ENCODE data around the gene PXDN. TPM values are rescaled to one million over a fixed set of nuclear protein-coding genes. Genes with fewer than 3 reads are reported as not detected.

PXDN gene
- total and polyA plus RNA-seq, 10 of the 15 experiments (the other 5 are each of a cell fraction or from before 2014, with no cell fraction given) = 0.12 to 0.69 (median 0.23) TPM; not detected in 5

DNA sequence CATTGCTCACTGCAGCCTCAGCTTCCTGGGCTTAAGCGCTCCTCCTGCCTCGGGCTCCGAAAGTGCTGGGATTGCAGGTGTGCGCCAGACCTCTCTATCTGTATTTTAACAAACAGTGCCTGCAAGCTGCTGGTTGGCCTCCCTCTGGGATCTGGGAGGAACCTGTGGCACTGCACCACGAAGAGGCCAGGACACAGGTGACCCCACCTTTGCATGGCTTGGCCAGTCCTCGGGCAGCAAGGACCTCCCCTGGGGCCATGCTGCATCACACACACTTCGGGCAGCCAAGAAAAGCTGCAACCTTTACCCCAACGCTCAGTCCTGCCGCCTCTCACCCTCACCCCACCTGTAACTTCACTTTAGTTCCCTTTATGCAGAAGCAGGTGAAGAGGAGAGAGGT is 70.0 kb downstream of the PXDN start (continued):
- TF ChIP-seq, protein P1, sequence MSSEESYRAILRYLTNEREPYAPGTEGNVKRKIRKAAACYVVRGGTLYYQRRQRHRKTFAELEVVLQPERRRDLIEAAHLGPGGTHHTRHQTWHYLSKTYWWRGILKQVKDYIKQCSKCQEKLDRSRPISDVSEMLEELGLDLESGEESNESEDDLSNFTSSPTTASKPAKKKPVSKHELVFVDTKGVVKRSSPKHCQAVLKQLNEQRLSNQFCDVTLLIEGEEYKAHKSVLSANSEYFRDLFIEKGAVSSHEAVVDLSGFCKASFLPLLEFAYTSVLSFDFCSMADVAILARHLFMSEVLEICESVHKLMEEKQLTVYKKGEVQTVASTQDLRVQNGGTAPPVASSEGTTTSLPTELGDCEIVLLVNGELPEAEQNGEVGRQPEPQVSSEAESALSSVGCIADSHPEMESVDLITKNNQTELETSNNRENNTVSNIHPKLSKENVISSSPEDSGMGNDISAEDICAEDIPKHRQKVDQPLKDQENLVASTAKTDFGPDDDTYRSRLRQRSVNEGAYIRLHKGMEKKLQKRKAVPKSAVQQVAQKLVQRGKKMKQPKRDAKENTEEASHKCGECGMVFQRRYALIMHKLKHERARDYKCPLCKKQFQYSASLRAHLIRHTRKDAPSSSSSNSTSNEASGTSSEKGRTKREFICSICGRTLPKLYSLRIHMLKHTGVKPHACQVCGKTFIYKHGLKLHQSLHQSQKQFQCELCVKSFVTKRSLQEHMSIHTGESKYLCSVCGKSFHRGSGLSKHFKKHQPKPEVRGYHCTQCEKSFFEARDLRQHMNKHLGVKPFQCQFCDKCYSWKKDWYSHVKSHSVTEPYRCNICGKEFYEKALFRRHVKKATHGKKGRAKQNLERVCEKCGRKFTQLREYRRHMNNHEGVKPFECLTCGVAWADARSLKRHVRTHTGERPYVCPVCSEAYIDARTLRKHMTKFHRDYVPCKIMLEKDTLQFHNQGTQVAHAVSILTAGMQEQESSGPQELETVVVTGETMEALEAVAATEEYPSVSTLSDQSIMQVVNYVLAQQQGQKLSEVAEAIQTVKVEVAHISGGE (CRISPR knock-in tag; IDR thresholded peaks at IDR 0.05) = no peak

DNA sequence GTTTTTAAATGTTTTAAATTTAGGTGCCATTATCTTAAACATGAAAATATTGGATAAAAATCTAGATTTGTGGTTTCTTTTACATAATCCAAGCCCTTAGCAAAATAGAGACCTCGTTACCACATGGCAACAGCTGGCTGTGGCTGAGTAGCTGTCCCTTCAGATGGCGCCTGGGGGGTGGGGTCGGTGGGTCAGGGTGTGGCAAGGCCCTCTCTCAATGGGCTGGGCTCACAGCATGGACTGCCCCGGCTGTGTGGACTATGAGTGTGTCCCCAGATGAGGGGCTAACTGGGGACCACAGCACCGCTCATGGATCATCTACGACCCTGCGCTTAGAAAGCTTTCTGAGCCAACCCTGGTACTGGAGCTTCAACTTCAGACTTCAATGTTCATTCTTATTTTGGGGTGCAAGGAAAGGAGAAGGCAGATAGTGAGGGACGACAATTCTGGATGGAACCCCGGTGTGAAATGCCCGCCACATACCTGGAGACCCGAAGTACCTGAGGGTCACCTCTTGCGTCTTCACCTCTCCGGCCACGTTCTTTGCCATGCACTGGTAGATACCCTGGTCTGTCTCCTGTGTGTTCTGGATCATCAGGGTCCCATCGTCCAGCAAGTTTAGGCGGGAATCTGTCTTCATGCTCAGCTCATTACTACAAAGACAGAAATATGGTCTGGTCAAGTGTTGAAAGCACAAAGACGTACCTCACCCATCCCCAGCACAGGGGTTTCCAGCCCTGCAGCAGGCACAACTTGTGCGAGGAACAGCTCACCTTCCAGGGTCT is 71.0 kb downstream of the PXDN start:
- Histone ChIP-seq H3K27me3 (replicated peaks in 1 of 2; ENCODE audit: control insufficient read depth in 2 of 2, insufficient read depth in 2 of 2, low read length in 1 of 2) (no peaks in the 10 kb centered on the region), H3K9ac (ENCODE audit: control insufficient read depth, insufficient read depth, low read length) (no peak overlapping the region), H3K36me3 (ENCODE audit: control insufficient read depth in 2 of 2, insufficient read depth in 2 of 2, low read length in 1 of 2) (no peaks in the 10 kb centered on the region), H3K27ac (ENCODE audit: control insufficient read depth, insufficient read depth) (no peak overlapping the region), H3K79me2 (ENCODE audit: control insufficient read depth, insufficient read depth, low read length) (no peaks in the 10 kb centered on the region), H3K4me1 (ENCODE audit: control insufficient read depth, insufficient read depth, low read length) (no peaks in the 10 kb centered on the region), H2AFZ (ENCODE audit: control insufficient read depth, low read depth, low read length) (no peak overlapping the region), H3K4me3 (no peak overlapping the region), H4K20me1 (ENCODE audit: control insufficient read depth, insufficient read depth) (no peaks in the 10 kb centered on the region), H3K4me2 (ENCODE audit: control insufficient read depth, insufficient read depth) (no peak overlapping the region), H3K9me3 (replicated peaks; ENCODE audit: control insufficient read depth, insufficient read depth, low read length) (no peaks in the 10 kb centered on the region; the same call in 2 of the 3 replicates)
- ChIA-PET POLR2A (no interaction called here), SMC1A (ENCODE audit: uncharacterized antibody, unreplicated experiment) (no interaction called here), CTCF (no interaction called here), RAD21 (ENCODE audit: unreplicated experiment) (interaction anchor here (0.6 kb wide), 1 partner anchor 431 kb away, joined by 3 read pairs; no protein-coding TSS in a partner anchor)
- 30% methylated on average over 18 of the region's 18 CpGs for WGBS (ENCODE audit: insufficient coverage, insufficient replicate concordance, low lambda C conversion rate, missing lambda C conversion rate)
- no peak for ATAC-seq
- no peak for FAIRE-seq
- DNase-seq (ENCODE audit: low read depth, low spot score) = no peak
- BruUV-seq (replicated peaks) = no TSS peak
- in situ Hi-C loops (cut with MboI) = no loop called here
- intact Hi-C loops (cut with micrococcal nuclease; ENCODE audit: unreplicated experiment) = no loop called here
- no peak for TF ChIP-seq MEF2B (IDR thresholded peaks at IDR 0.05; ENCODE audit: partially characterized antibody, poor library complexity, severe bottlenecking)
- TF ChIP-seq, protein P2, sequence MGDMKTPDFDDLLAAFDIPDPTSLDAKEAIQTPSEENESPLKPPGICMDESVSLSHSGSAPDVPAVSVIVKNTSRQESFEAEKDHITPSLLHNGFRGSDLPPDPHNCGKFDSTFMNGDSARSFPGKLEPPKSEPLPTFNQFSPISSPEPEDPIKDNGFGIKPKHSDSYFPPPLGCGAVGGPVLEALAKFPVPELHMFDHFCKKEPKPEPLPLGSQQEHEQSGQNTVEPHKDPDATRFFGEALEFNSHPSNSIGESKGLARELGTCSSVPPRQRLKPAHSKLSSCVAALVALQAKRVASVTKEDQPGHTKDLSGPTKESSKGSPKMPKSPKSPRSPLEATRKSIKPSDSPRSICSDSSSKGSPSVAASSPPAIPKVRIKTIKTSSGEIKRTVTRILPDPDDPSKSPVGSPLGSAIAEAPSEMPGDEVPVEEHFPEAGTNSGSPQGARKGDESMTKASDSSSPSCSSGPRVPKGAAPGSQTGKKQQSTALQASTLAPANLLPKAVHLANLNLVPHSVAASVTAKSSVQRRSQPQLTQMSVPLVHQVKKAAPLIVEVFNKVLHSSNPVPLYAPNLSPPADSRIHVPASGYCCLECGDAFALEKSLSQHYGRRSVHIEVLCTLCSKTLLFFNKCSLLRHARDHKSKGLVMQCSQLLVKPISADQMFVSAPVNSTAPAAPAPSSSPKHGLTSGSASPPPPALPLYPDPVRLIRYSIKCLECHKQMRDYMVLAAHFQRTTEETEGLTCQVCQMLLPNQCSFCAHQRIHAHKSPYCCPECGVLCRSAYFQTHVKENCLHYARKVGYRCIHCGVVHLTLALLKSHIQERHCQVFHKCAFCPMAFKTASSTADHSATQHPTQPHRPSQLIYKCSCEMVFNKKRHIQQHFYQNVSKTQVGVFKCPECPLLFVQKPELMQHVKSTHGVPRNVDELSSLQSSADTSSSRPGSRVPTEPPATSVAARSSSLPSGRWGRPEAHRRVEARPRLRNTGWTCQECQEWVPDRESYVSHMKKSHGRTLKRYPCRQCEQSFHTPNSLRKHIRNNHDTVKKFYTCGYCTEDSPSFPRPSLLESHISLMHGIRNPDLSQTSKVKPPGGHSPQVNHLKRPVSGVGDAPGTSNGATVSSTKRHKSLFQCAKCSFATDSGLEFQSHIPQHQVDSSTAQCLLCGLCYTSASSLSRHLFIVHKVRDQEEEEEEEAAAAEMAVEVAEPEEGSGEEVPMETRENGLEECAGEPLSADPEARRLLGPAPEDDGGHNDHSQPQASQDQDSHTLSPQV (IDR thresholded peaks at IDR 0.05) = no peak
- no peak for TF ChIP-seq EZH2 (IDR thresholded peaks at IDR 0.05; ENCODE audit: borderline replicate concordance, control insufficient read depth, low read depth, low read length)
- no peak for TF ChIP-seq CREM (IDR thresholded peaks at IDR 0.05; ENCODE audit: low read depth)
- no peak for TF ChIP-seq HDAC2 (IDR thresholded peaks at IDR 0.05)
- TF ChIP-seq KLF5 (IDR thresholded peaks at IDR 0.05; ENCODE audit: partially characterized antibody) = no peak
- TF ChIP-seq NFYA (IDR thresholded peaks at IDR 0.05; ENCODE audit: borderline replicate concordance, low read depth, low read length) = no peak
- TF ChIP-seq SUZ12 (IDR thresholded peaks at IDR 0.05; ENCODE audit: unreplicated experiment) = no peak
- no peak for TF ChIP-seq ZNF274 (IDR thresholded peaks at IDR 0.05; ENCODE audit: insufficient read depth, insufficient read length)
- TF ChIP-seq PAX5 (IDR thresholded peaks at IDR 0.05; ENCODE audit: borderline replicate concordance, low read depth, low read length) = no peak

Measured in GM12878 (cell line).